ENCODE data around the gene C16orf96. TPM values are rescaled to one million over a fixed set of nuclear protein-coding genes. Genes with fewer than 3 reads are reported as not detected.

Gene C16orf96
- total and polyA plus RNA-seq, 2 of the 13 experiments (the other 11 are each of a cell fraction or from before 2014, with no cell fraction given), result 0.03 TPM; not detected in 1

DNA sequence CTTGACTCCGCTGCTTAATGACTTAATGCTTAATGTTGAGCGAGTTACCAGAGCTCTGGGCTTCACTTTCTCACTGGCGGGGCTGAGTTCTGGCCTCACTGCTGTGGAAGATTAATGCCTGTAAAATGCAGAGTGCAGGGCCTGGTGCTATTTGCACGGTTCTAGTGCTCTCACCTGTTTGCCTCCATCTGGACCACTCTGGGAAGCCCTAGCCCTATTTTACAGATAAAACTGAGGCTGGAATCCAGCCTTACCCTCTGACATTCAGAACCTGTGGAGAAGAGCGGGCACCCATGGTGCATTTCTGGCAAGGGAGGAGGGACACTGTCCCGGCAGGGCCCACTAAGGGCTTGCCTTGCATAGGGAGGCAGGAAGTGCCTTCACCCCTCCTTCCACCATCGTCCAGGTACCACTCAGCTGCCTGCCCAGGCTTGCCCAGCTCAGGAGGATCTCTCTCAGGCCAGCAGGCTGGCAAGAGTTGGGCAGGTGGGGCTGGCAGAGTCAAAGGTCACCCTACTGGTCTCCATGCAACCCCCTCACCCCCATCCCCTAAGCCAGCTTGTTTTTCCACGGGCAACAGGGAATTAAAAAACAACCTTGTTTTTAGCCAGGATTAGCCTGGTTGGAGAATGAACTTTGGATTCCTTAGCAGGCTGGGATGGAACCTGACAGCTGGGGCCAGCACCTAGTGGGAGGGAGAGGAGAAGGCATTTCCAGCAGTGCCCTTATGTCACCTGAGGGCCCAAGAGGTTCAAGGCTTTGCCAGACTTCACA lies 62.7 kb downstream of the C16orf96 start (continued):
- TF ChIP-seq NFAT5 (CRISPR knock-in tag; IDR thresholded peaks at IDR 0.05), result no peak
- TF ChIP-seq, protein P1, sequence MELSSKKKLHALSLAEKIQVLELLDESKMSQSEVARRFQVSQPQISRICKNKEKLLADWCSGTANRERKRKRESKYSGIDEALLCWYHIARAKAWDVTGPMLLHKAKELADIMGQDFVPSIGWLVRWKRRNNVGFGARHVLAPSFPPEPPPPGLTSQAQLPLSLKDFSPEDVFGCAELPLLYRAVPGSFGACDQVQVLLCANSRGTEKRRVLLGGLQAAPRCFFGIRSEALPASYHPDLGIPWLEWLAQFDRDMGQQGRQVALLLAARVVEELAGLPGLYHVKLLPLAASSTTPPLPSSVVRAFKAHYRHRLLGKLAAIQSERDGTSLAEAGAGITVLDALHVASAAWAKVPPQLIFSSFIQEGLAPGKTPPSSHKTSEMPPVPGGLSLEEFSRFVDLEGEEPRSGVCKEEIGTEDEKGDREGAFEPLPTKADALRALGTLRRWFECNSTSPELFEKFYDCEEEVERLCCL (CRISPR knock-in tag; IDR thresholded peaks at IDR 0.05; ENCODE audit: borderline replicate concordance), result no peak
- TF ChIP-seq CCAR2 (optimal IDR thresholded peaks at IDR 0.05; ENCODE audit: low read depth, low read length), result no peak
- TF ChIP-seq ZNF30 (CRISPR knock-in tag; IDR thresholded peaks at IDR 0.05), result no peak
- TF ChIP-seq, protein P2, sequence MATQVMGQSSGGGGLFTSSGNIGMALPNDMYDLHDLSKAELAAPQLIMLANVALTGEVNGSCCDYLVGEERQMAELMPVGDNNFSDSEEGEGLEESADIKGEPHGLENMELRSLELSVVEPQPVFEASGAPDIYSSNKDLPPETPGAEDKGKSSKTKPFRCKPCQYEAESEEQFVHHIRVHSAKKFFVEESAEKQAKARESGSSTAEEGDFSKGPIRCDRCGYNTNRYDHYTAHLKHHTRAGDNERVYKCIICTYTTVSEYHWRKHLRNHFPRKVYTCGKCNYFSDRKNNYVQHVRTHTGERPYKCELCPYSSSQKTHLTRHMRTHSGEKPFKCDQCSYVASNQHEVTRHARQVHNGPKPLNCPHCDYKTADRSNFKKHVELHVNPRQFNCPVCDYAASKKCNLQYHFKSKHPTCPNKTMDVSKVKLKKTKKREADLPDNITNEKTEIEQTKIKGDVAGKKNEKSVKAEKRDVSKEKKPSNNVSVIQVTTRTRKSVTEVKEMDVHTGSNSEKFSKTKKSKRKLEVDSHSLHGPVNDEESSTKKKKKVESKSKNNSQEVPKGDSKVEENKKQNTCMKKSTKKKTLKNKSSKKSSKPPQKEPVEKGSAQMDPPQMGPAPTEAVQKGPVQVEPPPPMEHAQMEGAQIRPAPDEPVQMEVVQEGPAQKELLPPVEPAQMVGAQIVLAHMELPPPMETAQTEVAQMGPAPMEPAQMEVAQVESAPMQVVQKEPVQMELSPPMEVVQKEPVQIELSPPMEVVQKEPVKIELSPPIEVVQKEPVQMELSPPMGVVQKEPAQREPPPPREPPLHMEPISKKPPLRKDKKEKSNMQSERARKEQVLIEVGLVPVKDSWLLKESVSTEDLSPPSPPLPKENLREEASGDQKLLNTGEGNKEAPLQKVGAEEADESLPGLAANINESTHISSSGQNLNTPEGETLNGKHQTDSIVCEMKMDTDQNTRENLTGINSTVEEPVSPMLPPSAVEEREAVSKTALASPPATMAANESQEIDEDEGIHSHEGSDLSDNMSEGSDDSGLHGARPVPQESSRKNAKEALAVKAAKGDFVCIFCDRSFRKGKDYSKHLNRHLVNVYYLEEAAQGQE (IDR thresholded peaks at IDR 0.05; ENCODE audit: borderline replicate concordance in 1 of 2, low read depth in 1 of 2, low read length in 2 of 2), result no peak
- no peak for TF ChIP-seq ATM (IDR thresholded peaks at IDR 0.05; ENCODE audit: borderline replicate concordance)
- no peak for TF ChIP-seq SNAPC2 (CRISPR knock-in tag; IDR thresholded peaks at IDR 0.05)
- no peak; the same call in 1 of the 2 replicates for TF ChIP-seq DPF2 (CRISPR knock-in tag; IDR thresholded peaks at IDR 0.05; ENCODE audit: borderline replicate concordance, low read depth)
- no peak for TF ChIP-seq ZNF296 (CRISPR knock-in tag; conservative IDR thresholded peaks at IDR 0.05)
- no peak for TF ChIP-seq AHR (CRISPR knock-in tag; IDR thresholded peaks at IDR 0.05)
- TF ChIP-seq ZNF597 (CRISPR knock-in tag; IDR thresholded peaks at IDR 0.05), result no peak
- no peak for TF ChIP-seq JUN (CRISPR knock-in tag; IDR thresholded peaks at IDR 0.05)
- TF ChIP-seq FLYWCH1 (CRISPR knock-in tag; IDR thresholded peaks at IDR 0.05), result no peak
- TF ChIP-seq ZNF605 (CRISPR knock-in tag; IDR thresholded peaks at IDR 0.05), result no peak
- TF ChIP-seq, protein P3, sequence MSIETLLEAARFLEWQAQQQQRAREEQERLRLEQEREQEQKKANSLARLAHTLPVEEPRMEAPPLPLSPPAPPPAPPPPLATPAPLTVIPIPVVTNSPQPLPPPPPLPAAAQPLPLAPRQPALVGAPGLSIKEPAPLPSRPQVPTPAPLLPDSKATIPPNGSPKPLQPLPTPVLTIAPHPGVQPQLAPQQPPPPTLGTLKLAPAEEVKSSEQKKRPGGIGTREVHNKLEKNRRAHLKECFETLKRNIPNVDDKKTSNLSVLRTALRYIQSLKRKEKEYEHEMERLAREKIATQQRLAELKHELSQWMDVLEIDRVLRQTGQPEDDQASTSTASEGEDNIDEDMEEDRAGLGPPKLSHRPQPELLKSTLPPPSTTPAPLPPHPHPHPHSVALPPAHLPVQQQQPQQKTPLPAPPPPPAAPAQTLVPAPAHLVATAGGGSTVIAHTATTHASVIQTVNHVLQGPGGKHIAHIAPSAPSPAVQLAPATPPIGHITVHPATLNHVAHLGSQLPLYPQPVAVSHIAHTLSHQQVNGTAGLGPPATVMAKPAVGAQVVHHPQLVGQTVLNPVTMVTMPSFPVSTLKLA (IDR thresholded peaks at IDR 0.05), result no peak
- TF ChIP-seq KLF11 (CRISPR knock-in tag; IDR thresholded peaks at IDR 0.05), result no peak

Measured in HepG2 (cell line).